OCI-LY7 (cell line): Measurements from ENCODE around the gene SDCCAG8. TPM values are rescaled to one million over a fixed set of nuclear protein-coding genes. Genes with fewer than 3 reads are reported as not detected.

Experiments used
- BruUV-seq: library from RNA; stranded (reverse); fragments of 400-500 nt; replicated peaks from 2 replicates; lab custom pipeline; 2021; lab: Mats Ljungman, UMichigan
- CTCF ChIA-PET: fragments of 300-600 bp; sonication (Branson Sonifier 250); formaldehyde crosslinking; loops from one replicate; lab custom pipeline; 2022; ENCODE audit warnings: antibody characterized with exemption; ENCODE audit not compliant: unreplicated experiment; lab: Charles Lee
- POLR2A ChIA-PET: fragments of 300-600 bp; sonication (Branson Sonifier 250); formaldehyde crosslinking; loops from one replicate; lab custom pipeline; 2022; ENCODE audit warnings: antibody characterized with exemption; lab: Charles Lee
- DNase-seq: peaks from one replicate; pipeline ENCODE4 v3.0.0-alpha.2; 2015; ENCODE audit warnings: low spot score
- H2AFZ ChIP-seq: fragments of 200-600 bp; sonication (generic), shearing (Covaris generic); 2 replicates; pipeline ENCODE4 v1.6.1; 2014; ENCODE audit warnings: mild to moderate bottlenecking, antibody characterized with exemption, low read length, moderate library complexity
- H3K27ac ChIP-seq: fragments of 200-600 bp; sonication (generic); 2 replicates; pipeline ENCODE4 v1.5.1; 2014; ENCODE audit warnings: mixed run types, low read depth, mild to moderate bottlenecking, moderate library complexity, low read length, inconsistent platforms; ENCODE audit not compliant: poor library complexity, severe bottlenecking
- H3K36me3 ChIP-seq: fragments of 200-600 bp; sonication (generic); 2 replicates; pipeline ENCODE4 v1.6.1; 2014; ENCODE audit warnings: mild to moderate bottlenecking, antibody characterized with exemption, low read length, moderate library complexity, mixed read lengths; ENCODE audit not compliant: insufficient read depth
- H3K4me1 ChIP-seq: fragments of 200-600 bp; sonication (generic); 2 replicates; pipeline ENCODE4 v1.5.1; 2014; ENCODE audit warnings: mild to moderate bottlenecking, low read length; ENCODE audit not compliant: insufficient read depth, poor library complexity, severe bottlenecking
- H3K4me2 ChIP-seq: fragments of 200-600 bp; sonication (generic); 2 replicates; pipeline ENCODE4 v1.6.1; 2014; ENCODE audit warnings: mild to moderate bottlenecking, low read length
- H3K4me3 ChIP-seq: fragments of 200-600 bp; sonication (generic); 2 replicates; pipeline ENCODE4 v1.5.1; 2014; ENCODE audit warnings: mild to moderate bottlenecking, low read depth, low read length; ENCODE audit not compliant: poor library complexity, severe bottlenecking
- H3K79me2 ChIP-seq: fragments of 200-600 bp; sonication (generic); 2 replicates; pipeline ENCODE4 v1.6.1; 2016; ENCODE audit warnings: low read depth, mild to moderate bottlenecking, low read length, moderate library complexity, mixed read lengths; ENCODE audit not compliant: insufficient read depth
- H3K9me2 ChIP-seq: fragments of 200-600 bp; sonication (generic); 2 replicates; pipeline ENCODE4 v1.6.1; 2016; ENCODE audit warnings: mild to moderate bottlenecking, low read length, mixed read lengths; ENCODE audit not compliant: insufficient read depth
- H3K9me3 ChIP-seq: fragments of 200-600 bp; sonication (generic); 2 replicates; pipeline ENCODE4 v1.6.1; 2014; ENCODE audit warnings: mild to moderate bottlenecking, mixed run types, low read length, mixed read lengths
- H4K20me1 ChIP-seq: fragments of 200-600 bp; sonication (generic); 2 replicates; pipeline ENCODE4 v1.6.1; 2014; ENCODE audit warnings: mild to moderate bottlenecking, antibody characterized with exemption, low read length, moderate library complexity, mixed read lengths; ENCODE audit not compliant: insufficient read depth
- CTCF ChIP-seq: fragments of 200-600 bp; sonication (generic); conservative IDR thresholded peaks from 2 replicates; pipeline ENCODE4 v1.5.1; 2014; ENCODE audit warnings: mild to moderate bottlenecking, antibody characterized with exemption, low read length, moderate library complexity, mixed read lengths
- EZH2phosphoT487 ChIP-seq: fragments of 200-600 bp; sonication (generic); IDR thresholded peaks from 2 replicates; pipeline ENCODE4 v1.6.1; 2018; ENCODE audit warnings: low read depth, borderline replicate concordance, mild to moderate bottlenecking, mixed run types, antibody characterized with exemption, low read length, moderate library complexity, mixed read lengths
- intact Hi-C: fragments of 100-400 bp; cut with micrococcal nuclease; formaldehyde crosslinking; loops from one replicate; pipeline ENCODE4 v1.10.0; 2022; ENCODE audit not compliant: unreplicated experiment
- total RNA-seq, 2 experiments: library from RNA; depleted of rRNA in 1 of 2; stranded (reverse); fragments of >200 nt in 1 of 2; shearing (Covaris generic) in 1 of 2; gene quantifications; 2 replicates each; pipeline ENCODE4 v1.2.3, GENCODE V29; 2014 to 2022

SDCCAG8 gene
- total RNA-seq, 2 experiments from 2014 or later: 18.1 to 28.7 TPM

GRCh38 chr1:243477731-243478290 is 222.0 kb downstream of the SDCCAG8 start:
- ChIA-PET POLR2A (interaction anchor here (1.0 kb wide), 1 partner anchor 20 kb away, joined by 3 read pairs; no protein-coding TSS in a partner anchor), CTCF (no interaction called here)
- no TSS peak for BruUV-seq

GRCh38 chr1:243481101-243481500 is 225.3 kb downstream of the SDCCAG8 start:
- no peak for DNase-seq
- Histone ChIP-seq H3K9me3 (no peaks in the 10 kb centered on the region), H3K27ac (no peak overlapping the region), H3K9me2 (no peaks in the 10 kb centered on the region), H3K4me1 (no peaks in the 10 kb centered on the region), H3K36me3 (no peaks in the 10 kb centered on the region), H3K4me2 (no peak overlapping the region), H3K79me2 (no peaks in the 10 kb centered on the region), H3K4me3 (no peak overlapping the region), H2AFZ (no peak overlapping the region), H4K20me1 (no peaks in the 10 kb centered on the region)
- TF ChIP-seq EZH2phosphoT487: no peak
- ChIA-PET POLR2A (interaction anchor here (0.7 kb wide), 2 partner anchors 129 to 548 kb away, joined by 4 to 6 read pairs; no protein-coding TSS in a partner anchor), CTCF (no interaction called here)
- intact Hi-C loops: no loop called here
- BruUV-seq: no TSS peak

More at GRCh38 chr1:243477731-243478290, 222.0 kb downstream of the SDCCAG8 start:
- no peak for DNase-seq
- Histone ChIP-seq H3K9me3 (no peaks in the 10 kb centered on the region), H3K4me3 (no peak overlapping the region), H3K36me3 (no peaks in the 10 kb centered on the region), H3K27ac (no peak overlapping the region), H3K4me1 (no peaks in the 10 kb centered on the region), H3K79me2 (no peaks in the 10 kb centered on the region), H3K4me2 (no peak overlapping the region), H3K9me2 (no peaks in the 10 kb centered on the region), H4K20me1 (no peaks in the 10 kb centered on the region), H2AFZ (no peak overlapping the region)
- intact Hi-C loops: loop anchor here (1.0 kb wide), 1 partner anchor 11 kb away; no protein-coding TSS in a partner anchor
- no peak for TF ChIP-seq EZH2phosphoT487
- TF ChIP-seq CTCF: no peak

- BruUV-seq: no TSS peak
- no peak for DNase-seq
- TF ChIP-seq EZH2phosphoT487 (no peak), CTCF (no peak)
- Histone ChIP-seq H3K4me1 (no peaks in the 10 kb centered on the region), H3K9me3 (no peaks in the 10 kb centered on the region), H3K79me2 (no peaks in the 10 kb centered on the region), H3K4me3 (no peak overlapping the region), H2AFZ (no peak overlapping the region), H3K27ac (no peak overlapping the region), H4K20me1 (no peaks in the 10 kb centered on the region), H3K36me3 (no peaks in the 10 kb centered on the region), H3K9me2 (no peaks in the 10 kb centered on the region), H3K4me2 (no peak overlapping the region)
- ChIA-PET CTCF (no interaction called here), POLR2A (interaction anchor here (0.6 kb wide), 1 partner anchor 44 kb away, joined by 5 read pairs; no protein-coding TSS in a partner anchor)
- intact Hi-C loops: no loop called here
Observed at GRCh38 chr1:243482141-243483022, 226.5 kb downstream of the SDCCAG8 start.
